ENCODE results near the gene NEDD4L.
A peak's percentile ranks its signal among the peaks of the same experiment; 100 is the strongest.
"Not testable (repeated sequence)": the region's sequence is repeated elsewhere in the genome, so short reads cannot be mapped to it uniquely, and the experiment has no call there.

The NEDD4L gene

GRCh38 chr18:58027341-58027740 lies 16.7 kb upstream of the NEDD4L start:
- no peak for DNase-seq

- no peak for DNase-seq
Observed at GRCh38 chr18:58028109-58028784, 15.8 kb upstream of the NEDD4L start.

- no peak for DNase-seq
Observed at GRCh38 chr18:58032233-58032632, 11.8 kb upstream of the NEDD4L start.

GRCh38 chr18:58033216-58033615 lies 10.8 kb upstream of the NEDD4L start:
- no peak for DNase-seq

GRCh38 chr18:58034370-58034769 lies 9.7 kb upstream of the NEDD4L start:
- DNase-seq: no peak

- no peak for DNase-seq
Observed at GRCh38 chr18:58037163-58037562, 6.9 kb upstream of the NEDD4L start.

GRCh38 chr18:58038063-58038462 lies 6.0 kb upstream of the NEDD4L start:
- no peak for DNase-seq

- DNase-seq: no peak
Observed at GRCh38 chr18:58041633-58042032, 2.4 kb upstream of the NEDD4L start.

- no peak for DNase-seq
Observed at GRCh38 chr18:58042826-58043490, 1.1 kb upstream of the NEDD4L start.

GRCh38 chr18:58044370-58045241 lies 580 bp downstream of the NEDD4L start:
- peak; percentile 17 for DNase-seq

GRCh38 chr18:58045242-58046092 lies 1.4 kb downstream of the NEDD4L start:
- peak; percentile 12 for DNase-seq

GRCh38 chr18:58046093-58046793 lies 2.2 kb downstream of the NEDD4L start:
- no peak for DNase-seq

- no peak for DNase-seq
Observed at GRCh38 chr18:58046794-58047555, 2.9 kb downstream of the NEDD4L start.

GRCh38 chr18:58047556-58047882 lies 3.5 kb downstream of the NEDD4L start:
- DNase-seq: no peak

GRCh38 chr18:58048081-58048642 lies 4.1 kb downstream of the NEDD4L start:
- no peak for DNase-seq

GRCh38 chr18:58049000-58049688 lies 5.1 kb downstream of the NEDD4L start:
- no peak for DNase-seq

GRCh38 chr18:58050963-58051362 lies 6.9 kb downstream of the NEDD4L start:
- DNase-seq: not testable (repeated sequence)

- no peak for DNase-seq
Observed at GRCh38 chr18:58051765-58052460, 7.9 kb downstream of the NEDD4L start.

- DNase-seq: no peak
Observed at GRCh38 chr18:58052960-58053359, 8.9 kb downstream of the NEDD4L start.

Measured in T-helper 9 cell (primary cell).